ENCODE data around the gene SKAP2. TPM values are rescaled to one million over a fixed set of nuclear protein-coding genes. Genes with fewer than 3 reads are reported as not detected.

Gene SKAP2
- total RNA-seq, 4 donors from 2014 or later: 54.3 to 83.1 (median 76.1) TPM

DNA sequence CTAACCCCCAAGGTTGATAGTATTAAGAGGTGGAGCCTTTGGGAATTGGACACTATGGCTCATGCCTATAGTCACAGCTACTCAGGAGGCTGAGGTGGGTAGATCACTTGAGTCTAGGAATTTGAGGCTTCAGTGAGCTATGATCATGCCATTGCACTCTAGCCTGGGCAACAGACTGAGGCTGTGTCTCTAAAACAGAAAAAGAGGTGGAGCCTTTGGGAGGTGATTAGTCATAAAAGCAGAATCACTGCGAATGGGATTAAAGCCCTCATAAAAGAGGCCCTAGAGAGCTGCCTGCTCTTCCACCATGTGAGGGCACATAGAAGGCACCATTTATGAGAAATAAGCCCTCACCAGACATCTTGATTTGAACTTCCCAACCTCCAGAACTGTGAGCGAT is 81.9 kb downstream of the SKAP2 start:
- Histone ChIP-seq H3K4me1 (no peaks in the 10 kb centered on the region), H3K27me3 (no peaks in the 10 kb centered on the region), H3K9me3 (no peaks in the 10 kb centered on the region), H3K4me3 (no peak overlapping the region), H3K27ac (no peak overlapping the region), H3K36me3 (no peaks in the 10 kb centered on the region)
- no peak for ATAC-seq
- WGBS, 2 donors (ENCODE audit: low coverage in 1 of 2): 80 to 94% methylated on average over 2 of the region's 2 CpGs
- TF ChIP-seq EP300 (IDR thresholded peaks at IDR 0.05) (no peak), POLR2A (IDR thresholded peaks at IDR 0.05) (no peak)
- TF ChIP-seq, protein P1, sequence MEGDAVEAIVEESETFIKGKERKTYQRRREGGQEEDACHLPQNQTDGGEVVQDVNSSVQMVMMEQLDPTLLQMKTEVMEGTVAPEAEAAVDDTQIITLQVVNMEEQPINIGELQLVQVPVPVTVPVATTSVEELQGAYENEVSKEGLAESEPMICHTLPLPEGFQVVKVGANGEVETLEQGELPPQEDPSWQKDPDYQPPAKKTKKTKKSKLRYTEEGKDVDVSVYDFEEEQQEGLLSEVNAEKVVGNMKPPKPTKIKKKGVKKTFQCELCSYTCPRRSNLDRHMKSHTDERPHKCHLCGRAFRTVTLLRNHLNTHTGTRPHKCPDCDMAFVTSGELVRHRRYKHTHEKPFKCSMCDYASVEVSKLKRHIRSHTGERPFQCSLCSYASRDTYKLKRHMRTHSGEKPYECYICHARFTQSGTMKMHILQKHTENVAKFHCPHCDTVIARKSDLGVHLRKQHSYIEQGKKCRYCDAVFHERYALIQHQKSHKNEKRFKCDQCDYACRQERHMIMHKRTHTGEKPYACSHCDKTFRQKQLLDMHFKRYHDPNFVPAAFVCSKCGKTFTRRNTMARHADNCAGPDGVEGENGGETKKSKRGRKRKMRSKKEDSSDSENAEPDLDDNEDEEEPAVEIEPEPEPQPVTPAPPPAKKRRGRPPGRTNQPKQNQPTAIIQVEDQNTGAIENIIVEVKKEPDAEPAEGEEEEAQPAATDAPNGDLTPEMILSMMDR (IDR thresholded peaks at IDR 0.05): no peak

DNA sequence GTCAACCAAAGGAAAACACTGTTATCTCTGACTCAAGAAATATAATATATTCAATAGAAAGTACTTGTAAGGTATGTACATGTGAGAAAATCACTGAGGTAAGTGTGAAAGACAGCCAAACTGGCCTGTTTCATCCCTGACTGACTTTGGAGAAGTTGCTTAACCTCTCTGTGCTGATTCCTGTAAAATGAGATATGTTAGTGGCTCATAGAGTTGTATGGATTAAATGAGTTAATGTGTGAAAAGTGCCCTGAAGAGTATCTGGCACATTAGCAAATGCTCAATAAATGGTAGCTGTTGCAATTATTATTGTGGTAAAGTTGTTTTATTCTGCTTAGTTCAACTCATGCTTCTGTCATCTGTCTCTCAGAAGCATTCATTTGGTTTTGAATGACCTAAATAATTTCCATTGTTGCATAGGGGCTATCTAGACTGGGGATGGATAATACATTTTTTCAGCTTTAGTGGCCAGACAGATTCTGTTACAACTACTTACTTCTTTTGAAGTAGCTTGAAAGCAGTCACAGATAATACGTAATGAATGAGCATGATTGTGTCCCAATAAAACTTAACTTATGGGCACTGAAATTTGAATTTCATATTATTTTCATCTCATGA is 84.3 kb downstream of the SKAP2 start:
- no peaks in the 10 kb centered on the region for H3K4me1 ChIP-seq
- H3K27ac ChIP-seq: no peak overlapping the region
- no peaks in the 10 kb centered on the region for H3K9me3 ChIP-seq
- ATAC-seq: no peak
- TF ChIP-seq EP300 (IDR thresholded peaks at IDR 0.05) (no peak), POLR2AphosphoS5 (IDR thresholded peaks at IDR 0.05) (no peak), POLR2A (IDR thresholded peaks at IDR 0.05) (no peak)
- TF ChIP-seq, protein P1 (IDR thresholded peaks at IDR 0.05): no peak
- no peak overlapping the region for H3K4me3 ChIP-seq
- 100% methylated on average over 1 of the region's 1 CpG for WGBS, 2 donors (ENCODE audit: low coverage in 1 of 2)
- H3K36me3 ChIP-seq: no peaks in the 10 kb centered on the region
- no peaks in the 10 kb centered on the region for H3K27me3 ChIP-seq

- ATAC-seq: no peak
- TF ChIP-seq, protein P1 (IDR thresholded peaks at IDR 0.05): no peak
- TF ChIP-seq POLR2A (IDR thresholded peaks at IDR 0.05) (no peak), POLR2AphosphoS5 (IDR thresholded peaks at IDR 0.05) (no peak), EP300 (IDR thresholded peaks at IDR 0.05) (no peak)
- Histone ChIP-seq H3K27me3 (no peaks in the 10 kb centered on the region), H3K4me3 (no peak overlapping the region), H3K4me1 (no peaks in the 10 kb centered on the region), H3K9me3 (no peaks in the 10 kb centered on the region), H3K27ac (no peak overlapping the region), H3K36me3 (no peaks in the 10 kb centered on the region)
Observed at GRCh38 chr7:26777385-26777784, 87.0 kb downstream of the SKAP2 start.

DNA sequence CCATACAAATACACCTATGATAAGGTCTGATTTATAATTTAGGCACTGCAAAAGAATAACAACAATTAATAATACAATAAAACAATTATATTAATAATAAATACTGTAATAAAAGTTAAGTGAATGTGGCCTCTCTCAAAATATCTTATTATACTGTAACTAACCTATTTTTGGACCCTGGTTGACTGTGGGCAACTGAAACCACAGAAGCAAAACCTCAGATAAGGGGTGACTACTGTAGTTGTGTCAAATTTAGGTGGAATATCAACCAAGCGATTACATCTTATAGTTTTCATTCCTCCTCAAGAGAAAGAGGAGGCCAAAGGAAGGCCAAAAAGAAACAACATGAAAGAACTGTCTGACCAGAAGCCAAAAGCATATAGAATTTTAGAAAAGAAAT is 103.9 kb downstream of the SKAP2 start:
- Histone ChIP-seq H3K27ac (no peak overlapping the region), H3K4me3 (no peak overlapping the region), H3K36me3 (no peaks in the 10 kb centered on the region), H3K4me1 (no peaks in the 10 kb centered on the region), H3K27me3 (no peaks in the 10 kb centered on the region), H3K9me3 (no peaks in the 10 kb centered on the region)
- TF ChIP-seq EP300 (IDR thresholded peaks at IDR 0.05) (no peak), POLR2A (IDR thresholded peaks at IDR 0.05) (no peak), POLR2AphosphoS5 (IDR thresholded peaks at IDR 0.05) (no peak)
- TF ChIP-seq, protein P1 (IDR thresholded peaks at IDR 0.05): no peak
- 75 to 88% methylated on average over 1 of the region's 1 CpG for WGBS, 2 donors (ENCODE audit: low coverage in 1 of 2)
- ATAC-seq: no peak

DNA sequence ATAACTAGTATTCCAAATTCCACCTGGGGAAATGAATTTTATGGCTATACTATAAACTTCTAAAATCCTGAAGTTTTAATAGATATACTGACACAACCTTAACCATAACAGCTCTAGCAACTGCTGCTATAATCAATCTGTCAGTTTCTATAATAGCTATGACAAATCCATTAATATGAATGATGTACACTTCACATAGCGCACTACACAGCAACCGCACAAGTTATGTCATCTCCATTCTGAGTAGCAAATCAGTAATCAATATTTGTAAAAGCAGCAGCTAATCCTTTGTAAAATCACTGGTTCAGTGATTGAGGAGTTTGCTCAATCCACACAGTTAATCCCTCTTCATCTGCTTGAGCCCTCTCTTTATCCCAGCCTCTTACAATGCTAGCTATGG is 105.3 kb downstream of the SKAP2 start:
- no peak for ATAC-seq
- Histone ChIP-seq H3K4me1 (no peaks in the 10 kb centered on the region), H3K4me3 (no peak overlapping the region), H3K27ac (no peak overlapping the region), H3K36me3 (no peaks in the 10 kb centered on the region), H3K27me3 (no peaks in the 10 kb centered on the region), H3K9me3 (no peaks in the 10 kb centered on the region)
- TF ChIP-seq, protein P1 (IDR thresholded peaks at IDR 0.05): no peak
- TF ChIP-seq EP300 (IDR thresholded peaks at IDR 0.05): no peak
- TF ChIP-seq POLR2AphosphoS5 (IDR thresholded peaks at IDR 0.05): no peak
- TF ChIP-seq POLR2A (IDR thresholded peaks at IDR 0.05): no peak
- 87 to 95% methylated on average over 2 of the region's 2 CpGs for WGBS, 2 donors (ENCODE audit: low coverage in 1 of 2)
